B cell (primary cell): ENCODE results near the gene TMEM94. TPM values are rescaled to one million over a fixed set of nuclear protein-coding genes. Genes with fewer than 3 reads are reported as not detected.

Experiments
- ATAC-seq: fragments of 200-7000 bp; cut with Tn5 transposase; one replicate; pipeline ENCODE4 v1.10.0; 2021; ENCODE audit warnings: low read depth, mild to moderate bottlenecking, moderate number of reproducible peaks, moderate library complexity
- CTCF ChIA-PET: fragments of 350-600 bp; sonication (Branson Sonifier 250); formaldehyde crosslinking; loops from one replicate; lab custom pipeline; 2021; ENCODE audit warnings: antibody characterized with exemption, inconsistent platforms; lab: Charles Lee
- POLR2A ChIA-PET: fragments of 350-600 bp; sonication (Branson Sonifier 250); formaldehyde crosslinking; loops from one replicate; lab custom pipeline; 2021; ENCODE audit warnings: antibody characterized with exemption; lab: Charles Lee
- DNase-seq: peaks from one replicate; pipeline ENCODE4 v3.0.0; 2013
- H2AFZ ChIP-seq: 2 replicates; pipeline ENCODE4 v1.6.1; 2012; ENCODE audit warnings: mild to moderate bottlenecking, low read depth, low read length; ENCODE audit not compliant: insufficient read depth, poor library complexity, severe bottlenecking
- H3K27ac ChIP-seq, 2 donors: 1 replicate in 1 of 2; 2 replicates in 1 of 2; pipeline ENCODE4 v1.5.1; 2012 to 2013; ENCODE audit warnings: low read length in 2 of 2, mild to moderate bottlenecking in 2 of 2, moderate library complexity in 1 of 2
- H3K27me3 ChIP-seq, 4 experiments: fragments of 200-600 bp in 1 of 4; sonication (generic) in 1 of 4; replicated peaks in 1 of 4; 1 replicate in 2 of 4; 2 replicates in 2 of 4; pipeline versions ENCODE4 v1.6.1 to v1.7.0; 2013 to 2016; ENCODE audit warnings: low read length in 3 of 4, mild to moderate bottlenecking in 2 of 4, mixed read lengths in 1 of 4, moderate library complexity in 1 of 4; ENCODE audit not compliant: insufficient read depth in 4 of 4, control insufficient read depth in 3 of 4; ENCODE audit errors: control extremely low read depth in 1 of 4
- H3K36me3 ChIP-seq, 2 experiments: replicated peaks in 1 of 2; 1 replicate in 1 of 2; 2 replicates in 1 of 2; pipeline versions ENCODE4 v1.6.1 to v1.7.1; 2013; ENCODE audit warnings: low read length in 1 of 2; ENCODE audit not compliant: insufficient read depth in 2 of 2, control insufficient read depth in 1 of 2; ENCODE audit errors: control extremely low read depth in 1 of 2, extremely low read depth in 1 of 2
- H3K4me1 ChIP-seq, 2 donors: fragments of 200-600 bp in 1 of 2; sonication (generic) in 1 of 2; 1 replicate in 1 of 2; 2 replicates in 1 of 2; pipeline versions ENCODE4 v1.5.1 to v1.6.1; 2013 to 2017; ENCODE audit warnings: low read length in 2 of 2; ENCODE audit not compliant: control insufficient read depth in 2 of 2, insufficient read depth in 2 of 2
- H3K4me2 ChIP-seq: replicated peaks from 2 replicates; pipeline ENCODE3; 2012; ENCODE audit warnings: mild to moderate bottlenecking, low read depth, low read length; ENCODE audit not compliant: poor library complexity, severe bottlenecking
- H3K4me3 ChIP-seq, 5 experiments: fragments of 200-600 bp in 1 of 5; sonication (generic) in 1 of 5; 1 replicate in 3 of 5; 2 replicates in 2 of 5; pipeline versions ENCODE4 v1.5.1 to v1.7.0; 2011 to 2016; ENCODE audit warnings: low read length in 4 of 5, mild to moderate bottlenecking in 4 of 5, low read depth in 2 of 5, control low read depth in 1 of 5, moderate library complexity in 1 of 5; ENCODE audit not compliant: insufficient read depth in 1 of 5; ENCODE audit errors: control extremely low read depth in 1 of 5, extremely low read depth in 1 of 5
- H3K79me2 ChIP-seq: fragments of 200-600 bp; sonication (generic); one replicate; pipeline ENCODE4 v1.6.0; 2016; ENCODE audit warnings: low read length; ENCODE audit not compliant: control insufficient read depth, insufficient read depth
- H3K9ac ChIP-seq: fragments of 200-600 bp; sonication (generic); 2 replicates; pipeline ENCODE4 v1.6.1; 2017; ENCODE audit warnings: mild to moderate bottlenecking, low read length, moderate library complexity
- H3K9me3 ChIP-seq, 3 donors: one replicate each; pipeline versions ENCODE4 v1.6.1 to v1.7.1; 2013; ENCODE audit warnings: low read length in 2 of 3; ENCODE audit not compliant: control insufficient read depth in 2 of 3, insufficient read depth in 1 of 3; ENCODE audit errors: control extremely low read depth in 1 of 3
- H4K20me1 ChIP-seq: 2 replicates; pipeline ENCODE4 v1.6.0; 2012; ENCODE audit warnings: mild to moderate bottlenecking, low read length; ENCODE audit not compliant: insufficient read depth, control insufficient read depth, poor library complexity, severe bottlenecking
- H3K27ac Mint-ChIP-seq: one replicate; pipeline ENCODE4 v1.8.0; 2021; ENCODE audit warnings: mixed read lengths
- H3K27me3 Mint-ChIP-seq: one replicate; pipeline ENCODE4 v1.8.0; 2021; ENCODE audit warnings: mixed read lengths
- H3K4me1 Mint-ChIP-seq: one replicate; pipeline ENCODE4 v1.8.0; 2021; ENCODE audit warnings: mixed read lengths
- H3K4me3 Mint-ChIP-seq: one replicate; pipeline ENCODE4 v1.8.0; 2021; ENCODE audit warnings: mixed read lengths
- H3K9me3 Mint-ChIP-seq: one replicate; pipeline ENCODE4 v1.8.0; 2022; ENCODE audit warnings: mixed read lengths; ENCODE audit not compliant: insufficient read depth
- EZH2 ChIP-seq: IDR thresholded peaks from 2 replicates; pipeline ENCODE4 v1.6.1; 2012; ENCODE audit warnings: borderline replicate concordance, low read depth, mild to moderate bottlenecking, moderate library complexity, low read length; ENCODE audit not compliant: insufficient read depth, poor library complexity, severe bottlenecking
- WGBS: methylation state at CpG from one replicate; pipeline ENCODE4 v1.1.5; 2013; ENCODE audit warnings: missing lambda C conversion rate; ENCODE audit not compliant: insufficient coverage; 5-methylcytosine and 5-hydroxymethylcytosine counted together
- intact Hi-C: fragments of 100-400 bp; cut with micrococcal nuclease; formaldehyde crosslinking; loops from one replicate; pipeline ENCODE4 v1.10.0; 2022
- polyA plus RNA-seq: library from polyadenylated mRNA; depleted of rRNA; stranded (reverse); fragments of >200 nt; gene quantifications from 2 replicates; pipeline ENCODE4 v1.2.3, GENCODE V29; 2012
- total RNA-seq, 2 donors: library from RNA; stranded (reverse); fragments of 120-200 nt in 1 of 2; gene quantifications; 1 replicate in 1 of 2; 2 replicates in 1 of 2; pipeline versions ENCODE4 v1.2.3 to v1.2.4, GENCODE V29; 2013 to 2022
- TF ChIP-seq, protein P1 (sequence below): fragments of 200-600 bp; IDR thresholded peaks from one replicate; pipeline ENCODE4 v1.8.0; 2022; ENCODE audit warnings: antibody characterized with exemption, mild to moderate bottlenecking

The TMEM94 gene
- total and polyA plus RNA-seq, 2 donors (not counting 1 experiment from before 2014, with no cell fraction given) = 139 to 158 TPM

DNA sequence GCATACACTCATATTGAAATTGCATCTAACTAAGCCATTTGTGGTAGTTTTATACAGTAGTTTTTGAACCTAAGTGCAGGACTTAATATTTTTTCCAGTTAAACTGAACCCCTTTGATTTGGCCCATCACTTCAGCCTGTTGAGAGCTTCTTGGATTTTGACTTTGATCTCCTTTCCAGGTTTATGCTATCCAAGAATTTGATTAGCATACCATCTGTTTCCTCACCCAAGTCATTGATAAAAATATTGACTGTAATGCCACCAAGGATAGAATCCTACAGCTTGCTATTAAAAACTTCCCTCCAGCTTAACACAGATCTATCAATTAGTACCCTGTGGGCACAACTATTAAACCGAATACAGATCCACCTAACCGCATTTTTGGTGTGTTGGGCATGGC is 7.2 kb downstream of the TMEM94 start:
- Mint-ChIP-seq H3K27ac (no peak overlapping the region), H3K4me3 (no peak overlapping the region), H3K4me1 (peaks cover 16% of the 10 kb centered on the region), H3K9me3 (no peaks in the 10 kb centered on the region), H3K27me3 (no peaks in the 10 kb centered on the region)
- H3K9me3 ChIP-seq = no peaks in the 10 kb centered on the region
- no peaks in the 10 kb centered on the region for H3K27me3 ChIP-seq
- no peak overlapping the region for H2AFZ ChIP-seq
- no peak overlapping the region for H3K4me3 ChIP-seq
- DNase-seq (no peak), ATAC-seq (no peak)
- no peak overlapping the region for H3K4me2 ChIP-seq
- H3K9ac ChIP-seq = no peak overlapping the region
- no peak overlapping the region for H3K27ac ChIP-seq
- peaks cover 6% of the 10 kb centered on the region for H4K20me1 ChIP-seq
- no peaks in the 10 kb centered on the region for H3K36me3 ChIP-seq
- H3K4me1 ChIP-seq = peaks cover 0 to 4% of the 10 kb centered on the region in 2 donors
- POLR2A ChIA-PET = interaction anchor here (0.5 kb wide), 1 partner anchor 50 kb away, joined by 6 read pairs; no protein-coding TSS in a partner anchor
- WGBS = no CpG with 5 or more reads among the region's 2 CpGs
- CTCF ChIA-PET = interaction anchor here (0.8 to 1.2 kb wide), 2 partner anchors 10 to 64 kb away, joined by 4 to 5 read pairs; no protein-coding TSS in a partner anchor
- intact Hi-C loops = no loop called here
- TF ChIP-seq, protein P1, sequence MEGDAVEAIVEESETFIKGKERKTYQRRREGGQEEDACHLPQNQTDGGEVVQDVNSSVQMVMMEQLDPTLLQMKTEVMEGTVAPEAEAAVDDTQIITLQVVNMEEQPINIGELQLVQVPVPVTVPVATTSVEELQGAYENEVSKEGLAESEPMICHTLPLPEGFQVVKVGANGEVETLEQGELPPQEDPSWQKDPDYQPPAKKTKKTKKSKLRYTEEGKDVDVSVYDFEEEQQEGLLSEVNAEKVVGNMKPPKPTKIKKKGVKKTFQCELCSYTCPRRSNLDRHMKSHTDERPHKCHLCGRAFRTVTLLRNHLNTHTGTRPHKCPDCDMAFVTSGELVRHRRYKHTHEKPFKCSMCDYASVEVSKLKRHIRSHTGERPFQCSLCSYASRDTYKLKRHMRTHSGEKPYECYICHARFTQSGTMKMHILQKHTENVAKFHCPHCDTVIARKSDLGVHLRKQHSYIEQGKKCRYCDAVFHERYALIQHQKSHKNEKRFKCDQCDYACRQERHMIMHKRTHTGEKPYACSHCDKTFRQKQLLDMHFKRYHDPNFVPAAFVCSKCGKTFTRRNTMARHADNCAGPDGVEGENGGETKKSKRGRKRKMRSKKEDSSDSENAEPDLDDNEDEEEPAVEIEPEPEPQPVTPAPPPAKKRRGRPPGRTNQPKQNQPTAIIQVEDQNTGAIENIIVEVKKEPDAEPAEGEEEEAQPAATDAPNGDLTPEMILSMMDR = no peak
- no peak for TF ChIP-seq EZH2
- H3K79me2 ChIP-seq = peaks cover 58% of the 10 kb centered on the region

DNA sequence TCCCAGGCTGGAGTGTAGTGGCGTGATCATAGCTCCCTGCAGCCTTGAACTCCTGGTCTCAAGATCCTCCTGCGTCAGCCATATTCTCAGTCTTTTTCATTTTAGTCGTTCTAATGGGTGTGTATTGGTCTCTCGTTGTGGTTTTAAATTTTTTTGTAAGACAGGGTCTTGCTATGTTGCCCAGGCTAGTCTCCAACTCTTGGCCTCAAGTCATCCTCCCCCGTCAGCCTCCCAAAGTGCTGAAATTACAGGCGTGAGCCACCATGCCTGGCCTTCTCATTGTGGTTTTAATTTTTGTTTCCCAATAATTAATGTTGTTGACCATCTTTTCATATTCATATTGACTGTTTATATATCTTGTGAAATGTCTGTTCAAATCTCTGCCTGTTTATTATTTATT is 8.6 kb downstream of the TMEM94 start:
- Histone ChIP-seq H3K4me1 (peaks cover 0 to under 1% of the 10 kb centered on the region in 2 donors), H3K27me3 (no peaks in the 10 kb centered on the region), H3K9ac (no peak overlapping the region), H3K4me3 (no peak overlapping the region), H3K27ac (no peak overlapping the region), H2AFZ (no peak overlapping the region), H3K79me2 (peaks cover 66% of the 10 kb centered on the region), H3K36me3 (no peaks in the 10 kb centered on the region), H3K4me2 (no peak overlapping the region), H4K20me1 (peaks cover 13% of the 10 kb centered on the region), H3K9me3 (no peaks in the 10 kb centered on the region)
- ChIA-PET POLR2A (interaction anchor here (0.7 kb wide), 1 partner anchor 176 kb away, joined by 6 read pairs; the partner anchor contains the start of gene SLC25A19), CTCF (interaction anchor here (0.7 kb wide), 1 partner anchor 16 kb away, joined by 5 read pairs; no protein-coding TSS in a partner anchor)
- DNase-seq (no peak), ATAC-seq (no peak)
- peaks cover 8% of the 10 kb centered on the region for H3K4me1 Mint-ChIP-seq
- 100% methylated on average over 1 of the region's 6 CpGs for WGBS
- TF ChIP-seq, protein P1 = no peak
- TF ChIP-seq EZH2 = no peak
- H3K27me3 Mint-ChIP-seq = no peaks in the 10 kb centered on the region
- no peak overlapping the region for H3K27ac Mint-ChIP-seq
- no peak overlapping the region for H3K4me3 Mint-ChIP-seq
- intact Hi-C loops = no loop called here
- no peaks in the 10 kb centered on the region for H3K9me3 Mint-ChIP-seq
